A549 treated with CpdA at 1 μM for 4 hours (cell line): ENCODE data around the gene OR4D11. TPM values are rescaled to one million over a fixed set of nuclear protein-coding genes. Genes with fewer than 3 reads are reported as not detected.

Experiments used
- total RNA-seq: library from RNA; stranded (reverse); fragments of 200-300 nt; extraction: Qiagen RNA extraction; gene quantifications from 5 replicates; pipeline ENCODE4 v1.2.3, GENCODE V29; 2022; ENCODE audit warnings: low read depth

Gene OR4D11
- total RNA-seq = not detected in 5 replicates

GRCh38 chr11:59503276-59503675 is at the start of gene OR4D11:
TSS of gene OR4D11 (plus strand) at chr11:59503576. CDS start at chr11:59503576, 0 bp downstream.

GRCh38 chr11:59456661-59457060 is 46.7 kb upstream of the OR4D11 start, which contains the start of gene OR4D6:
TSS of gene OR4D6 (plus strand) at chr11:59456961. CDS start at chr11:59456961, 0 bp downstream.

GRCh38 chr11:59473015-59473414 is 30.4 kb upstream of the OR4D11 start, which contains the start of gene OR4D10:
TSS of gene OR4D10 (plus strand) at chr11:59473315. CDS start at chr11:59477430, 4,115 bp downstream.

GRCh38 chr11:59510941-59511589 is 7.7 kb downstream of the OR4D11 start, which contains the start of gene OR4D9:
TSS of gene OR4D9 (plus strand) at chr11:59511539. CDS start at chr11:59514913, 3,374 bp downstream.

Other genes with a start within 250 kb of the OR4D11 start
- gene OR5AN1, start 144.7 kb upstream of the OR4D11 start, total RNA-seq = not detected in 5 replicates
- not detected in 5 replicates for gene OR5A2, start 77.2 kb upstream of the OR4D11 start, total RNA-seq
- gene OR5A1, start 67.1 kb upstream of the OR4D11 start, total RNA-seq = not detected in 5 replicates
- gene OR4D6, start 46.6 kb upstream of the OR4D11 start, total RNA-seq = not detected in 5 replicates
- gene OR4D10, start 30.3 kb upstream of the OR4D11 start, total RNA-seq = not detected in 5 replicates
- not detected in 5 replicates for gene OR4D9, start 8.0 kb downstream of the OR4D11 start, total RNA-seq
- 26.8 to 34.3 TPM (median 29.6 TPM) in 5 replicates for gene OSBP, start 112.2 kb downstream of the OR4D11 start, total RNA-seq
- gene PATL1, start 165.5 kb downstream of the OR4D11 start, total RNA-seq = 43.7 to 48.4 TPM (median 45.7 TPM) in 5 replicates
- gene OR10V1, start 210.3 kb downstream of the OR4D11 start, total RNA-seq = not detected in 5 replicates